Measurements from ENCODE around the gene FCGR3A.
"Not testable (repeated sequence)": the region's sequence is repeated elsewhere in the genome, so short reads cannot be mapped to it uniquely, and the experiment has no call there.

Gene FCGR3A

DNA sequence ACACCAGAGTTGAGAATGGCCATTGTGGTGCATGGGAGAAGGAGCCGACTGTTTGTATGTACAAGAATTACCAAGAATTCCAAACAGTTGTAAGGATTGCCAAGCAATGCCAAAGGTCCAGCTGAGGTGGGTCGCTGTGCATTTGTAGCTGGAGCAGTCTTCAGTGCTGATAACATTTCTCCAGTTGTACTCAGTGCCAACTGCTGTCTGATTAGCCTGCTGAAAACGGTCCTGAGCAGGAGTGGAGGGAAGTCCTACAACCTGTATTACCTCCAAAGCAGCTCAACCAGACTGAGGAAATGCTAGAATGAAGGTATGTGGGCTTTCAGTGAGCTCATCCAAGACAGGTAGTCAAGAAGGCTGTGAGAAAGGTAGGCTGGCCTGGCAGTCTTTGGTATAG is 6.5 kb upstream of the FCGR3A start:
- not testable (repeated sequence) for DNase-seq

DNA sequence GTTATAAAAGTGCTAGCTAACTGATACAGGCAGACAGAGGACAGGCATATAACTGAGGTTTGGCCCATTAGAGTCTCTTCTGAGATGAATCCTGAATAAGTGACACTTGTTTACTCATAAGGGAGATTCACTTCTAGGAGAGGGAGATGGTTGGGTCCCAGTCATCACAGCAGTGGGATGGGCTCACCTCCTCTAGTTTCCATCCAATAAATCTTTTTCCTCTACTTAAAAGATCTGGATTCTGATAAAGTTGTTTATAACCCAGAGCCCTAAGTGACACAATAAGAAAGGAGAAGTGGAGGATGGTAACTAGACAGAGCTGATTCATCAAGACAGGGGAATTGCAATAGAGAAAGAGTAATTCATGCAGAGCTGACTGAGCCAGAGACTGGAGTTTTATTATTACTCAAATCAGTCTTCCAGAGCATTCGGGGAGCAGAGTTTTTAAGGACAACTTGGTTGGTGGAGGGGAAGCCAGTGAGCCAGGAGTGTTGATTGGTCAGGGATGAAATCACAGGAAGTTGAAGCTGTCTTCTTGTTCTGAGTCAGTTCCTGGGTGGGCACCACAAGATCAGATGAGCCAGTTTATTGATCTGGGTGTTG is 5.3 kb upstream of the FCGR3A start:
- not testable (repeated sequence) for DNase-seq

DNA sequence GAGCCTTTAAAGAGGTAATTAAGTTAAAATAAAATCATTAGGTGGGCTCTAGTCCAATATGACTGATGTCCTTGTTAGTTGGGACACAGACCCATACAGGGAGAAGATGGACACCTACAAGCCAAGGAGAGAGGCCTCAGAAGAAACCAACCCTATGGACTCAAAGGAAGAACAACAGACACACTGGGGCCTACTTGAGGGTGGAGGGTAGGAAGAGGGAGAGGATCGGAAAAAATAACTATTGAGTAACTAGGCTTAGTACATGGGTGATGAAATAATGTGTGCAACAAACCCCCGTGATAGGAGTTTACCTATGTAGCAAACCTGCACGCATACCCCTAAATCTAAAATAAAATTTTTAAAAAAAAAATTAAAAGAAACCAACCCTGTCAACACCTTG is 4.7 kb upstream of the FCGR3A start:
- DNase-seq = not testable (repeated sequence)

DNA sequence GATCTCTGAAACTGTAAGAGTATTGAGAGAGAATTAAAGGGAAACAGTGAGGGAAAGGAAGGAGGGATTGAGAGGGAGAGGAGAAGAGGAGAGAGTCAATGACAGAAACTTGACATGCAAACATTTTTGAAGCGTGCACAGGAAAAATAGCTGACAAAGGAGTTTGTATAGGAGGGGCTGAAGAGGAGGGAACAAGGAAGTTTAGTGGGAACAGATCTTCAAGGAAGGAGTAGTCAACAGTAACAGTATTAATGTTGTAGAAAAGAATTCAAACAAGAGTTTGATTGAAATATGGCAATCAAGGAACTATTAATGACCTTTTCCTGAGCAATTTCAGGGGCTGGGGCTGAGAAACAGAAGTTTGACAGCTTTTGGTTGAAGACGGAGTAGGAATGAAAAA is 4.0 kb upstream of the FCGR3A start:
- DNase-seq = not testable (repeated sequence)

DNA sequence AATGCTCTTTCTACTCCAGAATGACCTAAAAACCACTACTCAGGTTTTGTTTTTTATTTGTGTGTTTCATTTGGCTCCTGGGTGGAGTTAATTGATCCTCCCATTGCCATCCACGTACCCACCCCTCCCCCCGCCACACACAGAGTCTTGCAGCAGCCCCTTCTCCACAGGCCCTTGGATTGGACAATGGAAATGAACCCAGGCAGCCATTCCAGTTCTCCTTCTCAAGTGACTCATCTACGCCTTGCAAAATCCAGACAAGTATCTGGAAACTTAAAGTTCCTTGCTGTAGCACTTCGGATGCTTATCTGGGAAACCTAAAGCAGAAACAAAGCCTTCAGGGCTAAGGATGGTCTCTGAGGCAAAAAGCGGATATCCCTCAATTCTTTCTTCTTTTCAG is 1.3 kb upstream of the FCGR3A start:
- DNase-seq = not testable (repeated sequence)

DNA sequence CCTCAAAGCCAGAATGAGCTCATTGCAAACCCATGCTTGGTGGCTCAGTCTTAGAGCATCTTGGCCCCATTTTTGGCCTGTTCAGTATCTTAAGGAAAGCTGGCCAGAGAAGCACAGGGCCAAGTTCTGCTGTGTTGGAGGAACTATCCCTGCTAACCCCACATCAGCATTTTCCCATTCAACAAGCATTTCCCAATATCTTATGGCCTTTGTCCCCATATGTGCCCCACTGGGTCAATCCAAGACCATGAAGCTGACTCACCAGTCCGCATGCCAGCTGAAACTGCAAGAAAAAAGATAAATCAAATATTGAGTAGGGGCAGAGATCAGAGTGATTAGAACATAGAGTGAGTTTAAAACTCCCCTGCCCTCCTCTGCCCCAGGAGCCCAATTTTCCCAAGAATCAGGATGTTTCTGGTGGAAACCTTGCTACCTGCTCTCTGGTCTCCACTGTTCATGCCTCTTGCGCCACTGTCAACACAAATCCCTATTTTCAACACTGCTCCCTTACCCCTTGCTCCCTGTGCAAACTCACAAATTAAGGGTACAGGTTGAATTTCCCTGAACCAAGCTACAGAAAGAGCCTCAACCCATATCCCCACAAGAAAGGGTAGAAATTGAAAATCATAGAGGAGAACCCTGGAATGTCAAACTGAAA is 740 bp downstream of the FCGR3A start:
- not testable (repeated sequence) for DNase-seq

DNA sequence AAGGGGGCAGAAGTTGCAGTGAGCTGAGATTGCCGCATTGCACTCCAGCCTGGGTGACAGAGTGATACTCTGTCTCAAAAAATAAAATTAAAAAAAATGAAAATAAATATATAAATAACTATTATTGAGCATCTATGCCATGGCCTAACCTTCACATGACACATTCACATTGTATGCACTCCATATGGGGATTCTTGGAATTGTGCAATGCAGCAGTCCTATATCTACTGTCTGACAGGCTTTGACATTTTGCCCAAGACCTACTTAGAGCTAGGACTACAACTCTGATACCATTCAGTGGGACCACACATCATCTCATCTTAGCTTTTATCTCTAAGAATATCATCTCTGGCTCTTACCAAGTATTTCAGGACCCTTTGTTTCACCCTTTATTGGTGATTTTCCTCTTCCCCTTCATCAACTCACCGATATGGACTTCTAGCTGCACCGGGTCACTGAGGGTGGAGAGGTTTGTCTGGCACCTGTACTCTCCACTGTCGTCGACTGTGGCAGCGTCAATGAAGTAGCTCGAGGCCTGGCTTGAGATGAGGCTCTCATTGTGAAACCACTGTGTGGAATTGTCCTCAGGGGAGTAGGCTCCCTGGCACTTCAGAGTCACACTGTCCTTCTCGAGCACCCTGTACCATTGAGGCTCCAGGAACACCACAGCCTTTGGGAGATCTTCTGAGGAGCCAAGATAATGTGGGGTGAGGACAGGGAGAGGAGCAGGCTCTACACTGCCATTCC is 1.4 kb downstream of the FCGR3A start:
- not testable (repeated sequence) for DNase-seq

DNA sequence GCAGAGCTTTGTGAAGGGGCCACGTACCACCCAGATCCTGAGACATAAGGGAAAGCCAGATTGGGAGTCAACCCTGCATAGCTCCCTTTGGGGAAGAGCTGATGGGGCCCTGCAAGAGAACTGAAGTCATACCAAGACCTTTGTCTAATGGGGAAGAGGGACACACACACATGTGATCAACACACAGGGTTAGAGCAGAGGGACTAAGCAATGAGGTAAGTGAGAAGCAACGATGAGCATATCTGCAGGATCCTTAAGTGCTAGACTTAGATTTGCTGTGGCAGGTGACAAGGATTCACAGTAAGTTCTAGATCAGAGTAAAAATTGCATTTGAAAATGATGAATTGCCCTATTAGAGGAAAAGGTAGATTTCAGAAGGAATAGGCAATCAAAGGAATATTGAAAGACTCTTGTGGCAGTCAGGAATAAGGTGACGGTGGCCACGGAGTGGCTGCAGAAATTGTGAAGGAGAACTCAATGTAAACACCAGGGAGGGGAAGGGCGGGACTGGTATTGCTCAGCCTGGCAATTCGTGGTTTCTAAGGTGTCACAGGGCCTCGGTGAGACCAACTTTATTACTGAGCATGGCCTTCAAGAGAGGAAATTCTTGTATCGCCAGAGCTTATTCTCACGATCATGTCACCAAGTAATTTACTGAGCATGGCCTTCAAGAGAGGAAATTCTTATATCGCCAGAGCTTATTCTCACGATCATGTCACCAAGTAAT is 4.5 kb downstream of the FCGR3A start:
- DNase-seq = not testable (repeated sequence)

DNA sequence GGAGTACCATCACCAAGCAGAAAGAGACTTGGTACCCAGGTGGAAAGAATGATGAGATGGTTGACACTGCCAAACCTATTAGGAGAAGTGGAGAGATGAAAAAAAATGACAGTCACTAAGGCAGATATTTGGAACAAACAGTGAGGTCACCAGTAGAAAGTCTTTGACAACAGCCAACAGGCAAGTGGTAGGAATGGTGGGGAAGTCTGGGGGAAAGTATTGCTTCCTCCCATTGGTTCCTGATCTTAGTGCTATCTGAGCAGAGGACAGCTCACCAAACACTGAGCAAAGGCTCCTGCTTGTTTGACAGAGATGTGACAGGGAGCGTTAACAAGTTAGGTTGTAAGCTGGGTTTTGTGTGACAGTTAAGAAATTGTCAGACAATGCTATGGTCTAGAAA is 6.5 kb downstream of the FCGR3A start:
- DNase-seq = not testable (repeated sequence)

DNA sequence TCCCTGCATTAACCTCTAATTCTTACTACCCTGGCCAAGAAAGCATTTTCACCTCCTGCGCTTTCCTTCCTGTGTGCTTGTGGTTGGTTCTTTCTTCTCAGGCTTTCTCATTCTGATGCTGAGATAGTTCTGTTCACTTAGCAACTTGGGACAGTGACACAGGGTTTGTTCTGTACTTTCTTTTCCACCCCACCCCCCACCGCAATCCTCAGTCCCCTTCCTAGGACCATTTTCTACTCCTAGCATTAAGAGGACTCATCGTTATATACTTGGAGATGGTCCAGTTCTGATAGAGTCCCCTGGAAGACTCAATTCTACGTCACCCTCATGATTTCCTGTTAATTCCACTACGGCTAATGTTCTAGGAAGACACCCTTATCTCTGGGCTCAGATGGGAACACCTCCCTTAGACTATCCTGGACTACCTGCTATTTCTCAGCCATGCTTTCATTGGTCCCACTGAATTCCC is 7.5 kb downstream of the FCGR3A start:
- DNase-seq = not testable (repeated sequence)

DNA sequence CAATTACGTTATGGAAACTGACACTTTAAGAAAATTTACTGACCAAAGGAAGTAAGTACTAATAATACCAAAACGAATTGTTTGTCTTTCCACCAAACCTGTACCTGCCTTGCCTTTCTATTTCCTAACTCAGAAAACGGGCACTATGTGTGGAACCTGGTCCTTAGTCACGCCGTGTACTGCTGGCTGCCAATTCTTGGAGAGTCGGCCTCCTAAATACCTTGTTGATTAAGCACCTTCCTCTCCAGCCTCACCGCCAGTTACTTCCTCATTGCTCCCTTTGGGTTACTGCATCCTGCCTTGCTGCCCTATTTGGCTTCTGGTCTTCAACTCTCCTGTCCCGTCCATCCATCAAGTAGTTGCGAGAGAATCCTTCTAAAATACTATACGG is 9.1 kb downstream of the FCGR3A start:
- not testable (repeated sequence) for DNase-seq

DNA sequence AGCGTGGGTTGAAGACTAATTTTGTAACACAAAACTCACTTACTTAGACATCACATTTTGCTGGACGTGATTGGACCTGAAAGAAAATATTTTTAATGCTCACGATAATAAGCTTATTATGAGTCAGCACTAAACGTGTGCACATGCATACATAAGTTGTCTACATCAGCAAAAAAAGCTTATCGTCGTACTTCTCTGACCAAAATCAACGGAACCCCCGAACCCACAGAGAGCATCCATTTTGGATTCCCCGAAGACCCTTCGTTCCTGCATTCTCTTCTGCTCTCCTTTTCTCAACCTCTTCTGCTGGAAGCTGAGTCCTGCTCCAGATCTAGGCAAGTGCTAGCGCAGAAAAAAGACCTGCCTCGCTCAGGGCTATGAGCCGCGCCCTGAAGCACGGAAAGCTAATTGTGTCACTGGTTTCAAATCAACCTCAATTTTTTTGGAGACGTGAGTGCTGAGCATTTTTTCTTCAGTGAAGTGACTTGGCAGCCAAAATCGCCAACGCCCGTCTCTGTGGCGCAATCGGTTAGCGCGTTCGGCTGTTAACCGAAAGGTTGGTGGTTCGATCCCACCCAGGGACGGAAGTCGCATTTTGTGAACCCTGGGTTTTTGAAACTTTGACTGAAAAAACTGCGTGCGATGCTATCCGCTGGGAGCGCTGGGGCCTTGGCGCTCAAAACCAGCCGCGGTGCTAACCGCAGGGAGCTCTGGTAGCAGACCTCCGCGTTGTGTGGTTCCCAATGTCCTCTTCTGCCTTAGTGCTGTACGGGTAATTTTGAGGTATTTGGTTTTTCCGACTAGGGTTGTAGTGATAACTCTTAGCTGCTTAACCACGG is 9.7 kb downstream of the FCGR3A start:
- peak; percentile 19 for DNase-seq

DNA sequence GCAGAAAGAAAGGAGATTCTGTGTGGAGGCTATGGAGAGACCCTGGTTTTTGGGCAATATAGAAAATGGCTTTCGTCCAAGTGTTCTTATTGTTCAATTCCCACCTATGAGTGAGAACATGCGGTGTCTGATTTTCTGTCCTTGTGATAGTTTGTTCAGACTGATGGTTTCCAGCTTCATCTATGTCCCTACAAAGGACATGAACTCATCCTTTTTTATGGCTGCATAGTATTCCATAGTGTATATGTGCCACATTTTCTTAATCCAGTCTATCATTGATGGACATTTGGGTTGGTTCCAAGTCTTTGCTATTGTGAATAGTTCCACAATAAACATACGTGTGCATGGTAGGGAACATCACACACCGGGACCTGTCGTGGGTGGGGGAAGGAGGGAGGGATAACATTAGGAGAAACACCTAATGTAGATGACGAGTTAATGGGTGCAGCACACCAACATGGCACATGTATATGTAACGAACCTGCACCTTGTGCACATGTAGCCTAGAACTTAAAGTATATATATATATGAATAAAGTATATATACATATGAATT is 10.6 kb downstream of the FCGR3A start:
- DNase-seq = not testable (repeated sequence)

DNA sequence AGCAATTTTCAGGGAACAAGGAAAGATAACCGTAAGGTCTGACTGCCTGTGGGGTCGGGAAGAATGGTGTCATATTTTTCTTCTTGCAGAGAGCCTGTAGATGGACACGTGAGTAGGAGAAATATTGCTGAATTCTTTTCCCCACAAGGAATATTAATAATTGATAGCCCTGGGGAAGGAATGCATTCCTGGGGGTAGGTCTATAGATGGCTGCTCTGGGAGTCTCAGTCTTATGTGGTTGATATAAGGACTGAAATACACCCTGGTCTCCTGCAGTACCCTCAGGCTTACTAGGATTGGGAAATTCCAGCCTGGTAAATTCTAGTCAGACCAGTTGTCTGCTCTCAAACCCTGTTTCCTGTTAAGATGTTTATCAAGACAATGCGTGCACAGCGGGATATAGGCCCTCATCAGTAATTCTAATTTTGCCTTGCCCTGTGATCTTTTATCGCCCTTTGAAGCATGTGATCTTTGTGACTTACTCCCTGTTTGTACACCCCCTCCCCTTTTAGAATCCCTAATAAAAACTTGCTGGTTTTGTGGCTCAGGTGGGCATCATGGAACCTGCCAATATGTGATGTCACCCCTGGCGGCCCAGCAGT is 12.4 kb downstream of the FCGR3A start:
- DNase-seq = not testable (repeated sequence)

DNA sequence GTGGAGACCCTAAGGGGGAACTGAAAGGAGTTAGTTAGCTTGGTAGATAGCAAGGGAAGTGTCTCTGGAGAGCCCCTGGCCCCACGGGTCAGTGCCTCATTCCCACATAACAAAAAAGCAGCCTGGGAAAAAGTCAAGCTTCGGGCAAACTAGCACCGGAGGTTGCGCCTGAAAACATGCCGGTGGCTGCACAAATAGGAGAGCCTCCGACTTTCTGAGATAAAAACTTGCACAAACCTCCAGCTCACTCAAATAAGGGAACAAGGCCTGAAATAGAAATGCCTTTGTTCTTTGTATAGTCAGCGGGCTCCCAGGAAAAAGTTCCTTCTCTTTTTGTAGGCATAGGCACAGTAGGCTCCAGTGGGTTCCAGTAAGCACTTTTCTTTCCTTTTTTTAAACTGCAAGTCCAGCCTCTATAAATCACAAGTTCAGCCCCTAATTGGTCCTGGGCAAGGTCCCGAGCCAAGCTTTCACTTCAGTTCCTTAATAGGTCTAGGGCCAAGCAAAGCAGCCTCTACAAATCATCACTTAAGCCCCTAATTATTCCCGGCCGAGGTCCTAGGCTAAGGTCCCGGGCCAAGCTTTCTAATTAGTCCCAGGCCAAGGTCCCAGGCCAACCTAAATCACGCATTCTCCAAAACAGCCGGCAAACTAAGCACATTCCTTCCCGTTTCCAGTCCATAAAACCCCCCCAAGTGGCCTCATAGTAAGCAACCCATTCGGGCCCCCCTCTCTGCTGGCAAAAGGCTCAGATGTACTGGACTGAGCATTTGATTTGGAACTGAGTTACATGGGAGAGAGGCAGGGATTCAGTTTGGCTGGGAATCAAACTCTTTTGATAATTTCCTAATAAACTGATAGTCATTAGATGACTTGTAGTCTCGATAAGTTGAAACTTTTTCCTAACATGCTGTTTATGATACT is 16.7 kb downstream of the FCGR3A start:
- DNase-seq = not testable (repeated sequence)

DNA sequence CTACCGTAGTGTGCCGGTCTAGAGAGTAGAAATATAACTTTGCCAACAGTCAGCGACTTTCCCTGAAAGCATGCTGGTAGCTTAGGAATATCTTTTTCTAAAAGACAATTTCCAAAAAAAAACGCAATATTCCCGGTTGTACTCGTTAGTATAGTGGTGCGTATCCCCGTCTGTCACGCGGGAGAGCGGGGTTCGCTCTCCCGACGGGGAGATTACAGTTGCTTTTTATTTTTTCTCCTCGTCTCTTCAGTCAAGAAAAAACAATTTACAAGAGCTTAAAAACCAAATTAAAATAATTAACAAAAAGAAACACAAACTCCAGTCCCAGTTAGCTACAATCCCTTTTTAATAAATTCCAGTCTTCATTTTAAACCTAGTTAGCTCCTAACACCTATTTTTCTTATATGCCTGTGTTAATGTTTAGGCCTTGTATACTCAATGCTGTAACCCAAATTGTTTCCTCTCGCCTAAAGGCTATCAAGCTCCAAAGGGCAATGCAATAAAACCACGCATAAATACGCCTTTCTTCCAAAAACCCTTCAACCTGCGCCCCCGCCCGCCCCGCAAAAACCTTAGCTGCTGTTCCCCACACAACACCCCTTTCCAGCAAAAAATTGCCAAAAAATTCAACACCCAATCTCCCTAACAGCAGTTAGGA is 17.5 kb downstream of the FCGR3A start:
- no peak for DNase-seq

DNA sequence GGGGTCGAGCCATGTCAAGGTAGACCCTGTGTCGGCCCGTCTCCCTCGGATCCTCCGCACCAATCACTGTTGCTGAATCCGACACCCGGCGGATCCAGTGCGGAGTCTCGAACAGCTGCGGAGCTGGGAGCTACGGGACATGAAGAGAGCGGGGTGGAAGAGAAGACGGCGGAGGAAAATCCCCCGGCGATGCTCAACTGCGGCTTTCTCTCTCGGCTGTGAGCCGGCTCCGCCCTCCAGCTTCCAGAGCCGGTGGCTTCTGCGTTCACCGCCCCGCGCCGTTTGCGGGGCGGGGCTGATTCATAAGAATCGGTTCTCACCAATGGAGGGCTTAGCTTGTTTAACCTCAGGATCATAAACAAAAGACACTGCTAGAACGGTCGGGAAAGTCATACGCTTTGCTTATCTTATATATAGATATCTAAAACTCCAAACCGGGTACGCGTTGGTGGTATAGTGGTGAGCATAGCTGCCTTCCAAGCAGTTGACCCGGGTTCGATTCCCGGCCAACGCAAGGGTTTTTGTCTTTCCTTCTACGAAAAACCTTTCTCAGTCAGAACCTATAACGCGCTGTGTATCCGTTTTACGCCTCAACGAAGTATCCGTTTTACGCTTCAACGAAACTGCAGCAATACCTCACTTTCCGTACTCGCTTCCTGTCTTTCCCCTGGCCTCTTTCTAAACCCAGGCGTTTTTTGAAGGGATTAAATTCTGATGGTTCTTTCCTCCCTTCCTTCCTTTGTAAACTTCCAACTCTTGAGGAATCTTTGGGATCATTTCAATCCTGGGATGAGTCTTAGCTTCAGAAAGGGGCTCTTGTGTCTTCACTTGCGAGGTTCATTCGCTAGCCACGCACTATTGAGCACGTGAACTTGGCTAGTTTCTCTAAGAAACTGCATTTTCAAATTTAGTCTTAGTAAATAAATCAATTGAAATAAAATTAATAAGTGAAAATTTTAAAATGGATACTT is 18.7 kb downstream of the FCGR3A start:
- peak; percentile 66 for DNase-seq

DNA sequence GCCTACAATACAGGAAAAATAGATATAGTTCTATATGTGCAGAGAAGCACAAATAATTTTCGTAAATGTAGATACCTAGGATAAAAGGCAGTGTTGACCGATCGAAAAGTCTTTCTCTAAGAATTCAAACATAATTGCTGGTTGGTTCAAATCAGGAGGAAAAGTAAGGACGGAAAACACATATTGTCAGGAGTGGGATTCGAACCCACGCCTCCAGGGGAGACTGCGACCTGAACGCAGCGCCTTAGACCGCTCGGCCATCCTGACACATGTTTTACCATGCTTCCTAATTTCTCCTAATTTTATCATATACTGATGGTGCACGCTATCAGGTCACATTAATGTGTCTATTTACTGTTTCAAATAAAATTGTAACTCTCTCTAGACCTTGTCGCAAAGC is 19.5 kb downstream of the FCGR3A start:
- DNase-seq = not testable (repeated sequence)
